Caco-2 (cell line): ENCODE data around the gene KRT13. TPM values are rescaled to one million over a fixed set of nuclear protein-coding genes. Genes with fewer than 3 reads are reported as not detected.

Source experiments
- BruUV-seq: library from RNA; stranded (reverse); fragments of 400-500 nt; replicated peaks from 2 replicates; lab custom pipeline; 2021; lab: Mats Ljungman, UMichigan
- CTCF ChIA-PET: fragments of 300-600 bp; sonication (Branson Sonifier 250); formaldehyde crosslinking; loops from one replicate; lab custom pipeline; 2022; ENCODE audit warnings: antibody characterized with exemption; lab: Charles Lee
- POLR2A ChIA-PET: fragments of 300-600 bp; sonication (Branson Sonifier 250); formaldehyde crosslinking; loops from one replicate; lab custom pipeline; 2022; ENCODE audit warnings: antibody characterized with exemption; lab: Charles Lee
- DNase-seq, 2 experiments: peaks; one replicate each; pipeline versions ENCODE4 v3.0.0 to v3.0.0-alpha.2; 2020 to 2022
- H3K27me3 ChIP-seq: replicated peaks from 2 replicates; pipeline ENCODE4 v1.6.0; 2011; ENCODE audit warnings: low read length; ENCODE audit not compliant: control insufficient read depth, insufficient read depth
- H3K36me3 ChIP-seq: 2 replicates; pipeline ENCODE4 v1.5.1; 2011; ENCODE audit warnings: low read length; ENCODE audit not compliant: control insufficient read depth, insufficient read depth
- H3K4me1 ChIP-seq: fragments of 250-450 bp; sonication (Bioruptor Pico); 2 replicates; pipeline ENCODE4 v1.5.1; 2020; ENCODE audit warnings: mild to moderate bottlenecking
- H3K4me3 ChIP-seq: 2 replicates; pipeline ENCODE4 v1.5.1; 2011; ENCODE audit warnings: low read depth, mild to moderate bottlenecking, control low read depth, low read length
- H3K9me3 ChIP-seq: fragments of 250-450 bp; sonication (Bioruptor Pico); 2 replicates; pipeline ENCODE4 v1.5.1; 2020; ENCODE audit warnings: mild to moderate bottlenecking, moderate library complexity
- H3K27ac Mint-ChIP-seq: one replicate; pipeline ENCODE4 v1.8.0; 2022; ENCODE audit warnings: mixed read lengths; ENCODE audit not compliant: unreplicated experiment
- H3K27me3 Mint-ChIP-seq: one replicate; pipeline ENCODE4 v1.8.0; 2022; ENCODE audit warnings: mixed read lengths; ENCODE audit not compliant: insufficient read depth, unreplicated experiment
- H3K36me3 Mint-ChIP-seq: one replicate; pipeline ENCODE4 v1.8.0; 2022; ENCODE audit warnings: mild to moderate bottlenecking, mixed read lengths; ENCODE audit not compliant: insufficient read depth, unreplicated experiment
- H3K4me1 Mint-ChIP-seq: one replicate; pipeline ENCODE4 v1.8.0; 2022; ENCODE audit warnings: low read depth, mixed read lengths; ENCODE audit not compliant: unreplicated experiment
- H3K4me3 Mint-ChIP-seq: one replicate; pipeline ENCODE4 v1.8.0; 2022; ENCODE audit warnings: mild to moderate bottlenecking, moderate library complexity, mixed read lengths; ENCODE audit not compliant: unreplicated experiment
- H3K9me3 Mint-ChIP-seq: one replicate; pipeline ENCODE4 v1.8.0; 2022; ENCODE audit warnings: mixed read lengths; ENCODE audit not compliant: unreplicated experiment
- intact Hi-C: fragments of 100-400 bp; cut with micrococcal nuclease; formaldehyde crosslinking; loops from one replicate; pipeline ENCODE4 v1.10.0; 2022; ENCODE audit not compliant: unreplicated experiment
- total RNA-seq: library from RNA; stranded (reverse); gene quantifications from 2 replicates; pipeline ENCODE4 v1.2.3, GENCODE V29; 2022
- TF ChIP-seq, protein P1 (sequence below), 2 experiments: fragments of 200-600 bp in 1 of 2; IDR thresholded peaks; 1 replicate in 1 of 2; 2 replicates in 1 of 2; pipeline versions ENCODE4 v1.5.1 to v1.8.0; 2011 to 2022; ENCODE audit warnings: antibody characterized with exemption in 1 of 2, control low read depth in 1 of 2, inconsistent platforms in 1 of 2, low read depth in 1 of 2, low read length in 1 of 2, mild to moderate bottlenecking in 1 of 2, moderate library complexity in 1 of 2; ENCODE audit not compliant: insufficient read depth in 1 of 2, severe bottlenecking in 1 of 2, unreplicated experiment in 1 of 2

KRT13 gene
- total RNA-seq, 1 experiment from 2014 or later, result not detected

DNA sequence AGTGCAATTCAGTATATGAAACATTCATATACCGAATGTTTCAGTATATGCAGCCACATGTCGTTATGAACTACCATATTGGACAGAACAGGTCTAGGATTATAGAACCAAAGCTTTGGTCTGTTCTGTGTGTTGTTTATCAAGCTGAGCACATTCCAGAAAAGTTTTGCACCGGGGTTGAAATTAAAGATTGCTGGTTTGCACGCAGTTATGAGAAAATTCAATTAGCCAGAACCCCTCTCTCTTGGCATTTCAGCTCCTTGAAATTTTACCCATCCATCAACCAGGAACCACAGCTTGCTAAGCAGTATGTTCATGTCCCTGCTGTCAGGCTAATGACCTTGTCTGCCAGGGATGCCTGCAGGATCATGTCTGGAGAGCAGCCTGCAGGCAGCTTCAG, 47.7 kb downstream of the KRT13 start:
- Mint-ChIP-seq H3K36me3 (no peaks in the 10 kb centered on the region), H3K27ac (no peak overlapping the region), H3K9me3 (no peaks in the 10 kb centered on the region), H3K4me3 (no peak overlapping the region), H3K27me3 (no peaks in the 10 kb centered on the region), H3K4me1 (no peaks in the 10 kb centered on the region)
- Histone ChIP-seq H3K4me1 (no peaks in the 10 kb centered on the region), H3K9me3 (no peaks in the 10 kb centered on the region), H3K4me3 (no peak overlapping the region), H3K27me3 (no peaks in the 10 kb centered on the region), H3K36me3 (no peaks in the 10 kb centered on the region)
- DNase-seq, result no peak
- POLR2A ChIA-PET, result no interaction called here
- TF ChIP-seq, protein P1, sequence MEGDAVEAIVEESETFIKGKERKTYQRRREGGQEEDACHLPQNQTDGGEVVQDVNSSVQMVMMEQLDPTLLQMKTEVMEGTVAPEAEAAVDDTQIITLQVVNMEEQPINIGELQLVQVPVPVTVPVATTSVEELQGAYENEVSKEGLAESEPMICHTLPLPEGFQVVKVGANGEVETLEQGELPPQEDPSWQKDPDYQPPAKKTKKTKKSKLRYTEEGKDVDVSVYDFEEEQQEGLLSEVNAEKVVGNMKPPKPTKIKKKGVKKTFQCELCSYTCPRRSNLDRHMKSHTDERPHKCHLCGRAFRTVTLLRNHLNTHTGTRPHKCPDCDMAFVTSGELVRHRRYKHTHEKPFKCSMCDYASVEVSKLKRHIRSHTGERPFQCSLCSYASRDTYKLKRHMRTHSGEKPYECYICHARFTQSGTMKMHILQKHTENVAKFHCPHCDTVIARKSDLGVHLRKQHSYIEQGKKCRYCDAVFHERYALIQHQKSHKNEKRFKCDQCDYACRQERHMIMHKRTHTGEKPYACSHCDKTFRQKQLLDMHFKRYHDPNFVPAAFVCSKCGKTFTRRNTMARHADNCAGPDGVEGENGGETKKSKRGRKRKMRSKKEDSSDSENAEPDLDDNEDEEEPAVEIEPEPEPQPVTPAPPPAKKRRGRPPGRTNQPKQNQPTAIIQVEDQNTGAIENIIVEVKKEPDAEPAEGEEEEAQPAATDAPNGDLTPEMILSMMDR (IDR thresholded peaks at IDR 0.05; ENCODE audit: insufficient read depth in 1 of 2, low read depth in 1 of 2, low read length in 1 of 2, severe bottlenecking in 1 of 2, unreplicated experiment in 1 of 2), result no peak
- intact Hi-C loops, result no loop called here
- no TSS peak for BruUV-seq
- CTCF ChIA-PET, result no interaction called here

DNA sequence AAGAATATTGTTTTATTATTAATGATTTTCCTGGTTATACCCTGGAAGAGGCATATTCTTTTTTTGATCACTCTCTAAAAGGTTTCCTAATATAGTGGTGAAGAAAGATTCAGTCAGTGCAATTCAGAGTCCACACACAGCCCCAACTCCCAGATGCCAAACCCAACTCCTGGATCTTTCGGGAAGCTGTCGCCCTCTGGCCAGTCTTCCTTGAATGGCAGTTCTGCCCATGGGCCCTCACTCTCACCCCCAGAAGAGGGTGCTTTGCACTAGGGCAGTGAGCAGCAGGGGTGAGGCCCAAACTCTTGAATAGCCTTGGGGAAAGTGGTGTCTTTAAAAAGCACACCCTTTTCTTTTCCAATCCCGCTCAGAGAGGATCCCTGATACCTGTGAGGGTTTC, 49.2 kb downstream of the KRT13 start:
- Histone ChIP-seq H3K4me1 (no peaks in the 10 kb centered on the region), H3K4me3 (no peak overlapping the region), H3K9me3 (peaks cover 7% of the 10 kb centered on the region; the same call in 1 of the 2 replicates), H3K27me3 (no peaks in the 10 kb centered on the region), H3K36me3 (no peaks in the 10 kb centered on the region)
- TF ChIP-seq, protein P1 (IDR thresholded peaks at IDR 0.05; ENCODE audit: insufficient read depth in 1 of 2, low read depth in 1 of 2, low read length in 1 of 2, severe bottlenecking in 1 of 2, unreplicated experiment in 1 of 2), result peak in 1 of 2 experiments; percentile 8
- H3K27me3 Mint-ChIP-seq, result no peaks in the 10 kb centered on the region
- H3K27ac Mint-ChIP-seq, result no peak overlapping the region
- no peak for DNase-seq
- ChIA-PET CTCF (no interaction called here), POLR2A (no interaction called here)
- H3K36me3 Mint-ChIP-seq, result no peaks in the 10 kb centered on the region
- intact Hi-C loops, result no loop called here
- peaks cover 7% of the 10 kb centered on the region for H3K9me3 Mint-ChIP-seq
- BruUV-seq, result no TSS peak
- H3K4me1 Mint-ChIP-seq, result peaks cover 3% of the 10 kb centered on the region
- no peak overlapping the region for H3K4me3 Mint-ChIP-seq

DNA sequence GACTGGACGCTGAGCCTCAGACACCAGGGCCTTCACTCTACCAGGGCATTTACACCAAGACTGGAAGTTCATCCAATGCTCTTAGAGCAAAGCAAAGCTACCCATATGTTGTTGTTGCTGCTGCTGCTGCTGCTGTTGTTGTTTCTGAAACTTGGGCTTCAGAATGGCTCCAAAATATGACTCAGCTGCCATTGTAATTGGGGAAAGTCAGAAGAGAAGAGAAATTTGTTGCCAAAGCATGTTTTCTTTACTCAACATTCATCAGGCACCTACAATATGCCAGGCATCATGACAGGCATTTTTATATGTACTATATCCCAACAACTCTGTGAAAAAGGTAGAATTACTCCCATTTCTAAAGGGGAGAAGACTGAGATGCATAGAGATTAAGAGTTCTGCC, 50.2 kb downstream of the KRT13 start:
- H3K27me3 Mint-ChIP-seq, result no peaks in the 10 kb centered on the region
- H3K27ac Mint-ChIP-seq, result no peak overlapping the region
- Histone ChIP-seq H3K36me3 (no peaks in the 10 kb centered on the region), H3K4me1 (no peaks in the 10 kb centered on the region), H3K9me3 (peaks cover 8% of the 10 kb centered on the region; the same call in 1 of the 2 replicates), H3K27me3 (no peaks in the 10 kb centered on the region), H3K4me3 (no peak overlapping the region)
- peaks cover 6% of the 10 kb centered on the region for H3K4me1 Mint-ChIP-seq
- DNase-seq, result no peak
- ChIA-PET CTCF (no interaction called here), POLR2A (no interaction called here)
- intact Hi-C loops, result no loop called here
- TF ChIP-seq, protein P1 (IDR thresholded peaks at IDR 0.05; ENCODE audit: insufficient read depth in 1 of 2, low read depth in 1 of 2, low read length in 1 of 2, severe bottlenecking in 1 of 2, unreplicated experiment in 1 of 2), result no peak
- BruUV-seq, result no TSS peak
- no peak overlapping the region for H3K4me3 Mint-ChIP-seq
- H3K9me3 Mint-ChIP-seq, result peaks cover 17% of the 10 kb centered on the region
- no peaks in the 10 kb centered on the region for H3K36me3 Mint-ChIP-seq
